Measurements from ENCODE around the gene TSPAN10.

The TSPAN10 gene

GRCh38 chr17:81635431-81635830 is 1.6 kb upstream of the TSPAN10 start:
- DNase-seq (ENCODE audit: low read depth): no peak

GRCh38 chr17:81635973-81636504 is 957 bp upstream of the TSPAN10 start:
- no peak for DNase-seq (ENCODE audit: low read depth)

GRCh38 chr17:81638683-81639082 is 1.7 kb downstream of the TSPAN10 start:
- DNase-seq (ENCODE audit: low read depth): no peak

GRCh38 chr17:81640011-81640410 is 3.0 kb downstream of the TSPAN10 start:
- no peak for DNase-seq (ENCODE audit: low read depth)

GRCh38 chr17:81641825-81642489 is 5.0 kb downstream of the TSPAN10 start:
- DNase-seq (ENCODE audit: low read depth): no peak

DNA sequence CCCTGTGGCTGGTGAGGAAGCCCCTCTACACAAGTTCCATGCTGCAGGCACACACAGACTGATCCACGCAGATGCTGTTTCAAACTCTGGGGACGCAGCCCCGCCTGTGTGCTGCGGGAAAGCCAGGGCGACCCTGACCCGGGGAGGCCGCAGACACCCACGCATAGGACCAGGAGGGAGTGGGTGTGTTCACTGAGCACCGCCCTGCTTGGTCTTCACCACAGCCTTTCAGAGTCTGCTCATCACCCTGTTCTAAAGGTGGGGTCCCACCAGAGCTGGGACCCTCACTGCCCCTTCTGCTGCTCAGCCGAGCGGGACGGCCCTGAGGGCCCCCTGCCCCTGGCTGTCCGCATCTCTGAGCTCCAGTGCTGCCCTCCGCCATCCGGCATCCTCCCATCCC is 7.5 kb downstream of the TSPAN10 start:
- no peak for DNase-seq (ENCODE audit: low read depth)

GRCh38 chr17:81644976-81645952 is 8.3 kb downstream of the TSPAN10 start:
- DNase-seq (ENCODE audit: low read depth): no peak

DNA sequence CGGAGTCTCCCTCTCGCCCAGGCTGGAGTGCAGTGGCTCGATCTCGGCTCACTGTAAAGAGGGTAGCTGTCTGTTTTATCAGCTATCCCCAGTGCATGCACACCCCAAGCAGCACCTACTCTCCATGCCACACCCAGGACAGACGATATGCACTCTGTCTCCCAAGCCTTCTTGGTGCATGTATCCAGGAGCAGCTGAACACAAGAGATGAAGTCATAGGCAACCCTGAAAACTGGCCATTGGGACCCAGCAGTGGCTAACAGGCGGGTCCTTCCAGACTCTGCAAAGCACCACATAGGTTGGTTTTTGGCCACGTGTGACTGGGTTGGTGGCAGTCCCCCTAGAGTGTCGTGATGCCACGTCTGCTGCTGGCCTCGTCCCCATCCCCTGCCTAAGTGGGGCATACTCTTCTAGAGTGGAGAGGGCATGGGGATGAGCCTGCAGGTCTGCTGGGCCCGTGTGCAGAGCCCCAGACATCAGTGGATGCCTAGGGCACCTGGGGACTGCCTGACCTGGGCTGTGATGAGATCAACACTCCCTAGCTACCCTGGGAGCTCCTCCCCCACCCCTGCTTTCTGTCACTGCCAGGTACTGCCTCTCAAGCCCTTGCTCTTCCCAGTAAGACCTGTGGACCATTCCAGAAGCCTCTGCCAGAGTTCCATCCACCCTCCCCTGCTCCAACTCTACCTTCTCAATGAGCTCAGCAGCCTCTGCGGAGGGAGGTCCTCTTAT is 10.0 kb downstream of the TSPAN10 start:
- no peak for DNase-seq (ENCODE audit: low read depth)

DNA sequence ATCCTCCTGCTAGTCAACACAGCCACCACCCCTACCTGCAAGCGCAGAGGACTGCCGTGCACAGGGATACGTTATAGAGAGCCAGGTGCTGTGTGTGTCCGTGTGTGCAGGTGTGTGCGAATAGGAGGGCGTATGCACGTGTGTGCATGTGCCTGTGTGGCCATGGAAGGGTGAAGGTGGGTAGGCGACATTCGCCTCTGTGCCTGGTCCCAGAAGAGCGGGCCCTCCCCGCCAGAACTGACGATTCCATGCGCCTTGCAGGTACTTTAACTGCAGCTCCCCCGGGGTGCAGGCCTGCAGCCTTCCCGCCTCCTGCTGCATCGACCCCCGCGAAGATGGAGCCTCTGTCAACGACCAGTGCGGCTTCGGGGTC is 10.6 kb downstream of the TSPAN10 start:
- no peak for DNase-seq (ENCODE audit: low read depth)

DNA sequence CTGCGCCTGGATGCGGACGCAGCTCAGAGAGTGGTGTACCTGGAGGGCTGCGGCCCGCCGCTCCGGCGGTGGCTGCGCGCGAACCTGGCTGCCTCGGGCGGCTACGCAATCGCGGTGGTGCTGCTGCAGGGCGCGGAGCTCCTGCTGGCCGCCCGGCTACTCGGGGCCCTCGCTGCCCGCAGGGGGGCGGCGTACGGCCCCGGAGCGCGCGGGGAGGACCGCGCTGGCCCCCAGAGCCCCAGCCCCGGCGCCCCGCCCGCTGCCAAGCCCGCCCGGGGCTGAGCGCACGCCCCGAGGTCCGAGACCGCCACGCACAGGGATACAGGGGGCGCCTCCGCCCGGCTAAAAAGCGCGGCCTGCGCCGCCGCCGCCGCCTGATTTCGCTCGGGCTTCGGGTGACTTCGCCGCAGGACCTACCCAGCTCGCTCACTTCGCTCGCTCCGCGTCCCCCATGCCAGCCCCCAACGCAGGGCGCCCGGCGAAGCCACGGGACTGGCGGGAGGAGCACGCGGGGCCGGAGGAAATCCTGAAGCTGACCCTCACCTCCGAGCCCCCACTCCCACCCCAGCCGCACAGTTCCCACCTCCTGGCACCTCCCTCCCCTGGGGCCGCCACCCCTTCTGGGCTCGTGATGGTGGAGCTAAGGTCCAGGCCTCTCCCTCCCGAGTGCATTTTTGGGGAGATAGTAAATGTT is 11.2 kb downstream of the TSPAN10 start:
- no peak for DNase-seq (ENCODE audit: low read depth)

GRCh38 chr17:81648707-81649085 is 11.7 kb downstream of the TSPAN10 start:
- no peak for DNase-seq (ENCODE audit: low read depth)

- DNase-seq (ENCODE audit: low read depth): no peak
Measured at GRCh38 chr17:81650951-81651350, 14.0 kb downstream of the TSPAN10 start.

- no peak for DNase-seq (ENCODE audit: low read depth)
Measured at GRCh38 chr17:81651692-81652091, 14.7 kb downstream of the TSPAN10 start.

GRCh38 chr17:81652906-81653771 is 16.1 kb downstream of the TSPAN10 start:
- no peak for DNase-seq (ENCODE audit: low read depth)

DNA sequence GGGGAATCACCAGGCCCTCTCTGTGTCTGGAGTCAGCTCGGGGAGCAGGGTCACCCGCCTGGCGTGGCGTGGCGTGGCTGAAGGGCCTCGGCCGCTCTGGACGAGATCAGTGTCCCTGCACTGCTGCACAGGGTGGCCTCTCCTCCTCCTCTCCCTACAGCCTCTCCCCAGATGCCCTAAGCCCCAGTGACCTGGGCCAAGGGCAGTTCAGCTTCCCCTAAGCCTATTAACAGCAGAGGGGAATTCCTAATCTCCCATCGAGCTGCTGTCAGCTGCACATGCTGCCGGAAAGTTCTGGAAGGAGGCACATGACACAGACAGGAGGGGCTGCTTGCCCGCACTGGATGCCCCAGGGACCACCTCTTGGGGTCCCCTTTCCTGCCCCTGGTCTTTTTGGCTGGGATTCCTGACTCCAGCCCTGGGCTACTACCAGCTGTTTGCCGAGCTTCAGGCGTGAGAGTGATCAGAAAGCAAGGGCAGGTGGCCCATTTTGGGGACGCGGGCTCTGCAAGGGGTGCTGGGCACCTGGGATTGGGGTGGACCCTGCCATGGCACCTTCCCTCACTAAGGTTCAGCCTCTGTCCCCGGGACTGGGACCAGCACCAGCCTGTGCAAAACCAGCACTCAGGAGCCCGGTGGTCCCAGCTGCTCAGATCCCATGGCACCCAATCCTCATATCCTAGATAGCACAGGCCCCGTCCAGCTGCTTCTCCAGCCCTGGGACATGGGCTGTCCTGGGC is 18.6 kb downstream of the TSPAN10 start:
- no peak for DNase-seq (ENCODE audit: low read depth)

GRCh38 chr17:81656118-81656743 is 19.2 kb downstream of the TSPAN10 start, which contains the start of gene PDE6G:
Gene PDE6G (minus strand): TSS chr17:81656542. CDS start chr17:81653305, 3,237 bp downstream.
- no peak for DNase-seq (ENCODE audit: low read depth)

DNA sequence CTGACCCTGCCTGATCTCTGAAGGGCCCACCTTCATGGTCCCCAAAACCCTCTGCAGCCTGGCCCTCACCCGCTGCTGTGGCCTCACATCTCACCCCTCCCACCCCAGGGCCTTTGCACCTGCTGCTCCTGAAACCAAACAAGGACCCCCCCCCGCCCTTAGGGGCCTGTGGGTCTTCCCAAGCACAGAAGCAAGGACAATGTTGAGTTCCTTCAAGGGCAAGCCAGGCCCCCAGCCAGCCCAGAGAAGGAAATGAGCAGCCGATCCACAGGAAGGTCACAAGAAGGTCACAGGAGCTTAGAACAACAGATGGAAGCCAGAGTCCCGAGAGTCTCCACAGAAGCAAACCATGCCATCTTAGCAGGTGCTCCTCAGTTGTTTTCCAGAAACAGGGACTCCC is 19.8 kb downstream of the TSPAN10 start:
- DNase-seq (ENCODE audit: low read depth): no peak

- no peak for DNase-seq (ENCODE audit: low read depth)
Measured at GRCh38 chr17:81659038-81659437, 22.0 kb downstream of the TSPAN10 start.

DNA sequence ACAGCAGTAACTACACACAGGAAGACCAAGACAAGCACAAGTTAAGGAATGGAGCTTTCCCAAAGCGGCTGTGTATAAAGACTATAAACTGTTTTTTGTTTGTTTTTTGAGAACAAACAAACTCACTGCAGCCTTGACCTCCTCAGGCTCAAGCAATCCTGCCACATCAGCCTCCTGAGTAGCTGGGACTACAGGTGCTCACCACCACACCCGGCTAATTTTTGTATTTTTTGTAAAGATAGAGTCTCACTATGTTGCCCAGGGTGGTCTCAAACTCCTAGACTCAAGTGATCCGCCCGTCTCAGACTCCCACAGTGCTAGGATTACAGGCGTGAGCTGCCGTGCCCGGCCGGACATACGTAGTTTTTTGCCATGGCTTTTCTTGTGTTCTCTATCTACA is 23.4 kb downstream of the TSPAN10 start:
- DNase-seq (ENCODE audit: low read depth): no peak

- no peak for DNase-seq (ENCODE audit: low read depth)
Measured at GRCh38 chr17:81662002-81662401, 25.0 kb downstream of the TSPAN10 start.

Measured in T-helper 22 cell (primary cell).